Measurements from ENCODE around the gene KCNG4.

DNA sequence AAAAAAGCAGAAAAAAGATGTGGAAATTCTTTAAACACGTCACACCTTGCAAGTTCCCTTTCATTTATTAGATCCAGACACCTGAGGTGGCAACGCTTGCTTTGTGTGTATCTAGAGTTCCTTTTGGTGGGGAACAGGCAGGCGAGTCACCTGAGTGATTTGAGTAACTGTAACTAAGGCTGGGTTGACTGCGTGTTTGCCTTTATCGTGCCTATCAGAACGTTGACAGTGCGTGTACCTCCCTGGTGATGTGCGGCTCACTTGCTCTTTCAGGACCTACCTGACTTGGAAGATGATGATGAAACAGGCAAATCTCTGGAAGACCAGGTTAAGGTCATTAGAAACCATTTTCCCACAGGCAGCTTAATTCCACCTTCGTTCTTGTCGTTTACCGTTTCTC lies 65.4 kb downstream of the KCNG4 start:
- TF ChIP-seq, protein P1, sequence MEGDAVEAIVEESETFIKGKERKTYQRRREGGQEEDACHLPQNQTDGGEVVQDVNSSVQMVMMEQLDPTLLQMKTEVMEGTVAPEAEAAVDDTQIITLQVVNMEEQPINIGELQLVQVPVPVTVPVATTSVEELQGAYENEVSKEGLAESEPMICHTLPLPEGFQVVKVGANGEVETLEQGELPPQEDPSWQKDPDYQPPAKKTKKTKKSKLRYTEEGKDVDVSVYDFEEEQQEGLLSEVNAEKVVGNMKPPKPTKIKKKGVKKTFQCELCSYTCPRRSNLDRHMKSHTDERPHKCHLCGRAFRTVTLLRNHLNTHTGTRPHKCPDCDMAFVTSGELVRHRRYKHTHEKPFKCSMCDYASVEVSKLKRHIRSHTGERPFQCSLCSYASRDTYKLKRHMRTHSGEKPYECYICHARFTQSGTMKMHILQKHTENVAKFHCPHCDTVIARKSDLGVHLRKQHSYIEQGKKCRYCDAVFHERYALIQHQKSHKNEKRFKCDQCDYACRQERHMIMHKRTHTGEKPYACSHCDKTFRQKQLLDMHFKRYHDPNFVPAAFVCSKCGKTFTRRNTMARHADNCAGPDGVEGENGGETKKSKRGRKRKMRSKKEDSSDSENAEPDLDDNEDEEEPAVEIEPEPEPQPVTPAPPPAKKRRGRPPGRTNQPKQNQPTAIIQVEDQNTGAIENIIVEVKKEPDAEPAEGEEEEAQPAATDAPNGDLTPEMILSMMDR (IDR thresholded peaks at IDR 0.05; ENCODE audit: extremely low read depth in 1 of 2, insufficient read depth in 1 of 2, low read depth in 1 of 2, low read length in 2 of 2) = no peak
- TF ChIP-seq EZH2 (IDR thresholded peaks at IDR 0.05; ENCODE audit: borderline replicate concordance, low read depth, low read length, severe bottlenecking) = no peak
- no peak for TF ChIP-seq POLR2AphosphoS5 (IDR thresholded peaks at IDR 0.05; ENCODE audit: insufficient read depth, low read depth, low read length)
- no peak for TF ChIP-seq POLR2A (IDR thresholded peaks at IDR 0.05; ENCODE audit: low read depth, low read length)
- no peak for TF ChIP-seq FOS (IDR thresholded peaks at IDR 0.05; ENCODE audit: borderline replicate concordance, insufficient read depth, low read length)
- no peak for TF ChIP-seq JUN (IDR thresholded peaks at IDR 0.05; ENCODE audit: borderline replicate concordance, insufficient read depth, insufficient read length, low read depth)
- TF ChIP-seq, protein P2, sequence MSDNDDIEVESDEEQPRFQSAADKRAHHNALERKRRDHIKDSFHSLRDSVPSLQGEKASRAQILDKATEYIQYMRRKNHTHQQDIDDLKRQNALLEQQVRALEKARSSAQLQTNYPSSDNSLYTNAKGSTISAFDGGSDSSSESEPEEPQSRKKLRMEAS (IDR thresholded peaks at IDR 0.05; ENCODE audit: insufficient read depth, insufficient read length) = no peak
